Retinal pigment epithelial cell (primary cell): ENCODE data around the gene PRMT7.

Source experiments
- DNase-seq: peaks from one replicate; pipeline ENCODE4 v3.0.0-alpha.2; 2010; ENCODE audit warnings: low read depth
- H3K4me3 ChIP-seq: 2 replicates; pipeline ENCODE4 v1.5.1; 2011; ENCODE audit warnings: mild to moderate bottlenecking, low read length, control low read depth, moderate library complexity
- TF ChIP-seq, protein P1 (sequence below): conservative IDR thresholded peaks from 2 replicates; pipeline ENCODE4 v1.5.1; 2011; ENCODE audit warnings: low read depth, low read length, control low read depth, inconsistent platforms

PRMT7 gene

DNA sequence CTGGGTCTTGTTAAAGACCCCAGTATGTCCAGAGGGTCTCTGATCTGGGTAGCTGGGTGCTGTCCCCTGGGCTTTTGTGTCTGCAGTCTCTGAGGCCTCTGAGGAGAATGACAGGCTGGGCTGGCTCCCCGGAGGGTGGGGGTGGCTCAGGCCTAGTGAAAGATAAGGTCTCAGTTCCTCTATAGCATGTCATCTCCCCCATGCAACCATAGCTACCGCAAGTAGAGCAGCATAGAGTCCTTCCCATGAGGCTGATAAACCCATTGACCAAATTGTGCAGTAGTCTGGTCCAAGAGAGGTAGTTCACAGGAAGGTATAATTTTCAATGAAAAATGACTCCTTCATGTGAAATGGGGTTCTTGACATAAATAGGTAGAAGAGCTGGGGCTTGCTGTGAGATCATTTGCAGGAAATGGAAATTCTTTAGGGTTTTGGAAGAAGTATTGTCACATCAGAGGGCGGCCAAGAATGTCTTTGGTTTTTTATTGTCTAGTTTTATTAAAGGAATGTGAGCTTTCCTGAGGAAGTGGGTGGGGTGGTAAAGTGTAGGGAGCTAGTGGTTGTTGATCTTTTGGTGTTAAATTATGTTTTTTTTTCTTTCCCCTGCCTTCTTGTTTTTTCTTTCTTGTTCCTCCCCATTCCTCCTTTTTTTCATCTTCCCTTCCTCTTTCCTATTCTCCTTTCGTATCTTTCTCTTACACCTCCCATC, 21.0 kb upstream of the PRMT7 start:
- H3K4me3 ChIP-seq, result no peak overlapping the region
- TF ChIP-seq, protein P1, sequence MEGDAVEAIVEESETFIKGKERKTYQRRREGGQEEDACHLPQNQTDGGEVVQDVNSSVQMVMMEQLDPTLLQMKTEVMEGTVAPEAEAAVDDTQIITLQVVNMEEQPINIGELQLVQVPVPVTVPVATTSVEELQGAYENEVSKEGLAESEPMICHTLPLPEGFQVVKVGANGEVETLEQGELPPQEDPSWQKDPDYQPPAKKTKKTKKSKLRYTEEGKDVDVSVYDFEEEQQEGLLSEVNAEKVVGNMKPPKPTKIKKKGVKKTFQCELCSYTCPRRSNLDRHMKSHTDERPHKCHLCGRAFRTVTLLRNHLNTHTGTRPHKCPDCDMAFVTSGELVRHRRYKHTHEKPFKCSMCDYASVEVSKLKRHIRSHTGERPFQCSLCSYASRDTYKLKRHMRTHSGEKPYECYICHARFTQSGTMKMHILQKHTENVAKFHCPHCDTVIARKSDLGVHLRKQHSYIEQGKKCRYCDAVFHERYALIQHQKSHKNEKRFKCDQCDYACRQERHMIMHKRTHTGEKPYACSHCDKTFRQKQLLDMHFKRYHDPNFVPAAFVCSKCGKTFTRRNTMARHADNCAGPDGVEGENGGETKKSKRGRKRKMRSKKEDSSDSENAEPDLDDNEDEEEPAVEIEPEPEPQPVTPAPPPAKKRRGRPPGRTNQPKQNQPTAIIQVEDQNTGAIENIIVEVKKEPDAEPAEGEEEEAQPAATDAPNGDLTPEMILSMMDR, result no peak
- no peak for DNase-seq

DNA sequence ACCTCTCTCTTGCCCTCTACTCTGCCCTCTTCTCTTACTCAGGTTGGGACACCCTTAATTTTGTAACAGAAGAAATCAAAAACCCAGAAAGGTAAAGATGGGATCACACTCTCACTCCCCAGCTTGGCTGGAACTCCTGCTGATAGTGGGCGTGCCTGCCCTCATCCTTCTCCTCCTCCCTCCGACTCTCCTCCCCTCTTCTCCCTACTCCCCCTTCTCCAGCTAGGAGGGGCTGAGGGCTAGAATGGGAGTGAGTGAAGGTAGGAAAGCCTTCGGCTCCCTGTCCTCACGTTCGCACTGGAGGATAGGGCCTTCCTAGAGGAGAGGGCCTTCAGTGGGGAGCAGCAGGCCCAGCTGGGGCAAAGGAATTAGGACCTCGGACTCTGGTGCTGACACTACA, 20.4 kb upstream of the PRMT7 start:
- DNase-seq, result no peak
- no peak overlapping the region for H3K4me3 ChIP-seq
- TF ChIP-seq, protein P1, result no peak

DNA sequence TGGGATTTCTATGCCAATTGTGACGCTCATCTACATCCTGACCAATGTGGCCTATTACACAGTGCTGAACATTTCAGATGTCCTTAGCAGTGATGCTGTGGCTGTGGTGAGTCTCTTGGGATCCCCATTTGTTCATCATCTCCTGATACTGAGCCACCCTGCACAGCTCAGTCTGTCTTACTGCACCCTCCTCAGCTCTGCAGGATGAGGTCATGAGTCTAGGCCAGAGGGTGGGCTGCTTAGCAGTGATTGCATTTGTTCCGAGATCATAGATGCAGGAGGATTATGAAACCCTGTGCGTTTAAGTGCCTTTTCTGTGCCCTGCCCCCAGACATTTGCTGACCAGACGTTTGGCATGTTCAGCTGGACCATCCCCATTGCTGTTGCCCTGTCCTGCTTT, 19.6 kb upstream of the PRMT7 start:
- no peak overlapping the region for H3K4me3 ChIP-seq
- TF ChIP-seq, protein P1, result no peak
- DNase-seq, result no peak

DNA sequence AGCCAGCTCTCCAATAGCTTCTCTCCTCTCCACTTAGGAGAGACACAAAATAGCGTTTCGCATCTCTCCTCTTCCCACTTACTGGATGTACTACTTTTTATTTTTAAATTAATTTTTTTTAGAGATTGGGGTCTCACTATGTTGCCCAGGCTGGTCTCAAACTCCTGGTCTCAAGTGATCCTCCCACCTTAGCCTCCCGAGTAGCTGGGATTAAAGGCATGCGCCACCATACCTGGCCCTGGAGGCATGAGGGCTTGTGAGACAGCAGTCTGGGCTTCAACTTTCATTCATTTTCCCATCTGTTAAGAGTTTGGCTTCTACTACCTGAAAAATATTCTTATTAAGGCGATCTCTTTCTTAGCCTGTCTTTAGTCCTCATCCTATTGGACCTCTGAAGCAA, 18.4 kb upstream of the PRMT7 start:
- no peak for DNase-seq
- no peak overlapping the region for H3K4me3 ChIP-seq
- TF ChIP-seq, protein P1, result no peak

DNA sequence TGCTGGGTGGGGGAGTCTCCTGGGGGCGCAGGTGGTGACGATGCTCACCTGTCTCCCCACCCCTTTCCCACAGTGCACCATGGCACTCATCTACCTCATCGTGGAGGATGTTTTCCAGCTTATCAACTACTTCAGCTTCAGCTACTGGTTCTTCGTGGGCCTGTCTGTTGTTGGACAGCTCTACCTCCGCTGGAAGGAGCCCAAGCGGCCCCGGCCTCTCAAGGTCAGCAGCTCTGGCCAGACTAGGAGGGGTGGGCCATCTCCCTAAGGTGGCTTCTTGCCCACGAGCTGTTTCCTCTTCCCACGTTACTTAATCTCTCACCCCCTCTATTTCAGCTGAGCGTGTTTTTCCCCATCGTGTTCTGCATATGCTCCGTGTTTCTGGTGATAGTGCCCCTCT, 14.5 kb upstream of the PRMT7 start:
- TF ChIP-seq, protein P1, result no peak
- H3K4me3 ChIP-seq, result no peak overlapping the region
- no peak for DNase-seq

DNA sequence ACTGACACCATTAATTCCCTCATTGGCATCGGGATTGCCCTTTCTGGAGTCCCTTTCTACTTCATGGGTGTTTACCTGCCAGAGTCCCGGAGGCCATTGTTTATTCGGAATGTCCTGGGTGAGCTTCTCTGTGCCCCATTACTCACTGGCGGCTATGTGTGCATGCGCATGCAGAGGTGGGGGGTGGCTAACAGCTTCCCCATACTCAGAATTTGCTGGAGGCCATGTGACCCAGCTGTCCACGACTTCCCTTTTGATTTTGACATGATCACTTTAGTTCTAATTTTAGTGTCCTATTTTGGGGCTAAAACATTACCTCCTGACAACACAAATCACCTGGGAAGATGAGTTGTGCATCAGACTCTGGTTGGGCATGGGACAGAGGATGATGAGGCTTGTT, 14.1 kb upstream of the PRMT7 start:
- TF ChIP-seq, protein P1, result no peak
- DNase-seq, result no peak
- H3K4me3 ChIP-seq, result no peak overlapping the region

DNA sequence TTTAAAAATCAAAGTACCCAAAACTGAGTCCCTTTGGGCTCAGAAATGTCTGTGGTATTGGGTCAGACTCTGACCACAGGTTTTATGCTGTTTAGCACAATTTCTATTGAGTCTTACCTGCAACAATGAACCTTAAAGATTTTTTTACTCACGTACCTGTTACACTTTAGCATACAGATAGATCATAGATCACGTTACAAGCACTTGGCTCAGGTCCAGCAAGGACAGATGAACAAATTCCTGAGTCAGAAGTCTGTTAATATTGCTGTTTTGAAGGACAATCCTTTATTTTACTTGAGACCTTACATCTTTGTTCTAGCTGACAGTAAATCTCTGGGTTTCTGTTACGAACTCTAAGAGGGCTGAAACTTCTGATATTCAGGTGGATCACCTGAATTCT, 12.9 kb upstream of the PRMT7 start:
- no peak for DNase-seq

More for the DNA sequence above, 12.9 kb upstream of the PRMT7 start:
- no peak overlapping the region for H3K4me3 ChIP-seq
- TF ChIP-seq, protein P1, result no peak
